ENCODE measurements around the gene SDHC. TPM values are rescaled to one million over a fixed set of nuclear protein-coding genes. Genes with fewer than 3 reads are reported as not detected.

Gene SDHC
- total RNA-seq, 1 experiment from 2014 or later: 221 TPM

- peaks cover 19% of the 10 kb centered on the region for H3K27me3 ChIP-seq (ENCODE audit: control insufficient read depth, insufficient read depth, low read length)
- BruUV-seq (replicated peaks): no TSS peak
- intact Hi-C loops (cut with micrococcal nuclease; ENCODE audit: unreplicated experiment) (no loop called here), in situ Hi-C loops (cut with HindIII; ENCODE audit: low pct_unique_long_range_greater_than_20kb, low sequenced_read_pairs) (no loop called here)
- DNase-seq (ENCODE audit: low read depth, low spot score): no peak
- ChIA-PET CTCF (interaction anchor here (0.6 kb wide), 1 partner anchor 31 kb away, joined by 3 read pairs; no protein-coding TSS in a partner anchor), POLR2A (interaction anchor here (0.6 kb wide), 1 partner anchor 32 kb away, joined by 3 read pairs; no protein-coding TSS in a partner anchor)
- no peaks in the 10 kb centered on the region for H3K9me3 ChIP-seq (ENCODE audit: control insufficient read depth, insufficient read depth, low read depth, low read length)
- H3K27ac ChIP-seq (ENCODE audit: low read length): no peak overlapping the region
- H3K4me1 ChIP-seq (ENCODE audit: control insufficient read depth, insufficient read depth, low read length): no peaks in the 10 kb centered on the region
- TF ChIP-seq POLR2AphosphoS5 (IDR thresholded peaks at IDR 0.05; ENCODE audit: low read depth, low read length): no peak
- TF ChIP-seq, protein P1, sequence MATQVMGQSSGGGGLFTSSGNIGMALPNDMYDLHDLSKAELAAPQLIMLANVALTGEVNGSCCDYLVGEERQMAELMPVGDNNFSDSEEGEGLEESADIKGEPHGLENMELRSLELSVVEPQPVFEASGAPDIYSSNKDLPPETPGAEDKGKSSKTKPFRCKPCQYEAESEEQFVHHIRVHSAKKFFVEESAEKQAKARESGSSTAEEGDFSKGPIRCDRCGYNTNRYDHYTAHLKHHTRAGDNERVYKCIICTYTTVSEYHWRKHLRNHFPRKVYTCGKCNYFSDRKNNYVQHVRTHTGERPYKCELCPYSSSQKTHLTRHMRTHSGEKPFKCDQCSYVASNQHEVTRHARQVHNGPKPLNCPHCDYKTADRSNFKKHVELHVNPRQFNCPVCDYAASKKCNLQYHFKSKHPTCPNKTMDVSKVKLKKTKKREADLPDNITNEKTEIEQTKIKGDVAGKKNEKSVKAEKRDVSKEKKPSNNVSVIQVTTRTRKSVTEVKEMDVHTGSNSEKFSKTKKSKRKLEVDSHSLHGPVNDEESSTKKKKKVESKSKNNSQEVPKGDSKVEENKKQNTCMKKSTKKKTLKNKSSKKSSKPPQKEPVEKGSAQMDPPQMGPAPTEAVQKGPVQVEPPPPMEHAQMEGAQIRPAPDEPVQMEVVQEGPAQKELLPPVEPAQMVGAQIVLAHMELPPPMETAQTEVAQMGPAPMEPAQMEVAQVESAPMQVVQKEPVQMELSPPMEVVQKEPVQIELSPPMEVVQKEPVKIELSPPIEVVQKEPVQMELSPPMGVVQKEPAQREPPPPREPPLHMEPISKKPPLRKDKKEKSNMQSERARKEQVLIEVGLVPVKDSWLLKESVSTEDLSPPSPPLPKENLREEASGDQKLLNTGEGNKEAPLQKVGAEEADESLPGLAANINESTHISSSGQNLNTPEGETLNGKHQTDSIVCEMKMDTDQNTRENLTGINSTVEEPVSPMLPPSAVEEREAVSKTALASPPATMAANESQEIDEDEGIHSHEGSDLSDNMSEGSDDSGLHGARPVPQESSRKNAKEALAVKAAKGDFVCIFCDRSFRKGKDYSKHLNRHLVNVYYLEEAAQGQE (IDR thresholded peaks at IDR 0.05; ENCODE audit: insufficient read depth in 1 of 2, low read depth in 2 of 2, low read length in 1 of 2): no peak
- ATAC-seq: no peak
- H3K4me3 ChIP-seq (ENCODE audit: low read depth in 2 of 2, low read length in 2 of 2): no peak overlapping the region
- H3K36me3 ChIP-seq (ENCODE audit: control insufficient read depth, insufficient read depth, low read length): no peaks in the 10 kb centered on the region
These were observed 28.7 kb upstream of the SDHC start for GRCh38 chr1:161285521-161285920.

GRCh38 chr1:161287482-161288054, 26.6 kb upstream of the SDHC start:
- Histone ChIP-seq H3K36me3 (ENCODE audit: control insufficient read depth, insufficient read depth, low read length) (no peaks in the 10 kb centered on the region), H3K4me1 (ENCODE audit: control insufficient read depth, insufficient read depth, low read length) (no peaks in the 10 kb centered on the region), H3K9me3 (ENCODE audit: control insufficient read depth, insufficient read depth, low read depth, low read length) (no peaks in the 10 kb centered on the region), H3K27ac (ENCODE audit: low read length) (no peak overlapping the region), H3K4me3 (ENCODE audit: low read depth in 2 of 2, low read length in 2 of 2) (no peak overlapping the region), H3K27me3 (ENCODE audit: control insufficient read depth, insufficient read depth, low read length) (peaks cover 18% of the 10 kb centered on the region)
- ATAC-seq (no peak), DNase-seq (ENCODE audit: low read depth, low spot score) (no peak)
- intact Hi-C loops (cut with micrococcal nuclease; ENCODE audit: unreplicated experiment): no loop called here
- TF ChIP-seq TCF7L2 (IDR thresholded peaks at IDR 0.05; ENCODE audit: low read depth, low read length): no peak
- TF ChIP-seq SIN3A (IDR thresholded peaks at IDR 0.05; ENCODE audit: borderline replicate concordance, insufficient read depth, low read depth, low read length): no peak
- TF ChIP-seq, protein P1 (IDR thresholded peaks at IDR 0.05; ENCODE audit: insufficient read depth in 1 of 2, low read depth in 2 of 2, low read length in 1 of 2): no peak
- TF ChIP-seq POLR2AphosphoS5 (IDR thresholded peaks at IDR 0.05; ENCODE audit: low read depth, low read length): no peak
- TF ChIP-seq, protein P2, sequence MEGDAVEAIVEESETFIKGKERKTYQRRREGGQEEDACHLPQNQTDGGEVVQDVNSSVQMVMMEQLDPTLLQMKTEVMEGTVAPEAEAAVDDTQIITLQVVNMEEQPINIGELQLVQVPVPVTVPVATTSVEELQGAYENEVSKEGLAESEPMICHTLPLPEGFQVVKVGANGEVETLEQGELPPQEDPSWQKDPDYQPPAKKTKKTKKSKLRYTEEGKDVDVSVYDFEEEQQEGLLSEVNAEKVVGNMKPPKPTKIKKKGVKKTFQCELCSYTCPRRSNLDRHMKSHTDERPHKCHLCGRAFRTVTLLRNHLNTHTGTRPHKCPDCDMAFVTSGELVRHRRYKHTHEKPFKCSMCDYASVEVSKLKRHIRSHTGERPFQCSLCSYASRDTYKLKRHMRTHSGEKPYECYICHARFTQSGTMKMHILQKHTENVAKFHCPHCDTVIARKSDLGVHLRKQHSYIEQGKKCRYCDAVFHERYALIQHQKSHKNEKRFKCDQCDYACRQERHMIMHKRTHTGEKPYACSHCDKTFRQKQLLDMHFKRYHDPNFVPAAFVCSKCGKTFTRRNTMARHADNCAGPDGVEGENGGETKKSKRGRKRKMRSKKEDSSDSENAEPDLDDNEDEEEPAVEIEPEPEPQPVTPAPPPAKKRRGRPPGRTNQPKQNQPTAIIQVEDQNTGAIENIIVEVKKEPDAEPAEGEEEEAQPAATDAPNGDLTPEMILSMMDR (IDR thresholded peaks at IDR 0.05): no peak
- no TSS peak for BruUV-seq (replicated peaks)
- in situ Hi-C loops (cut with HindIII; ENCODE audit: low pct_unique_long_range_greater_than_20kb, low sequenced_read_pairs): no loop called here
- POLR2A ChIA-PET: no interaction called here
- CTCF ChIA-PET: interaction anchor here (0.6 kb wide), 1 partner anchor 131 kb away, joined by 3 read pairs; no protein-coding TSS in a partner anchor
